ENCODE measurements around the gene ACSF2.

Gene ACSF2

DNA sequence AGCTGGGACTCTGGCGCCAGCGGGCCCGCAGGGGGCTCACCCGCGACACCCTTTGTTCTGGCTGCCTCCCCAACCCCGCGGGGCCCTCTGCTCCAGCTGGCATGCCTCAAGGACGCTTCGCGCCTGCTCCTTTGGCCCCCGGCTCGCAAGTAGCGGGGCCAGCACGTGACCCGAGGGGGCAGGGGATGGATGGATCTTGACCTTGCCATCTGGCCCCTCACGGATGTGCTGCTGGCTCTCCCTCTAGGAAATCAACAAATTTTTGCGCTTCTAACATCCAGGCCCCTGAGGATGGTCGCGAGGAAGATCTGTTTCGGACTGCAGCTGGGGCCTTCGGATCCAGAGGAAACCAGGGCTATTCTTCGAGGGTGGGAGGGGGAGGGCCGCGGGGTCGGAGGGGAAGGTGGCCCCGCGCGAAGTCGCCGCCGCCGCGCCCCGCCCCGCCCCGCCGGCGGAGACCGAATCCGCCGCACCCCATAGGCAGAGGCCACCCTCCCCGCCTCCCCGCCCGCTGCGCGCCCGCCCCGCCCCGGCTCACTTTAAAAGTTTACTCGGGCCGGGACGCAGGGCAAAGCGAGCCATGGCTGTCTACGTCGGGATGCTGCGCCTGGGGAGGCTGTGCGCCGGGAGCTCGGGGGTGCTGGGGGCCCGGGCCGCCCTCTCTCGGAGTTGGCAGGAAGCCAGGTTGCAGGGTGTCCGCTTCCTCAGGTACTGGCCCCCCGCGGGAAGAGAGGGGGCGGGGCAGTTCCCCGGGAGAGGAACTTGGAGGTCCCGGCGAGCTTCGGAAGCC, at the start of gene ACSF2:
Gene ACSF2, plus strand, starts transcription at position 537 of the 790 bp plus-strand sequence. Its CDS starts 44 bp downstream, at position 581.
- peak; percentile 49 to 61 for DNase-seq (ENCODE audit: low spot score in 2 of 2)
- peak; percentile 82 for ATAC-seq (ENCODE audit: low read depth)
- Mint-ChIP-seq H3K4me3 (peak within 1 kb of the TSS; percentile 91), H3K9me3 (no peaks in the 10 kb centered on the region), H3K27me3 (no peaks in the 10 kb centered on the region), H3K4me1 (peaks cover 28% of the 10 kb centered on the region), H3K36me3 (no peaks in the 10 kb centered on the region), H3K27ac (peak within 1 kb of the TSS; percentile 74)

DNA sequence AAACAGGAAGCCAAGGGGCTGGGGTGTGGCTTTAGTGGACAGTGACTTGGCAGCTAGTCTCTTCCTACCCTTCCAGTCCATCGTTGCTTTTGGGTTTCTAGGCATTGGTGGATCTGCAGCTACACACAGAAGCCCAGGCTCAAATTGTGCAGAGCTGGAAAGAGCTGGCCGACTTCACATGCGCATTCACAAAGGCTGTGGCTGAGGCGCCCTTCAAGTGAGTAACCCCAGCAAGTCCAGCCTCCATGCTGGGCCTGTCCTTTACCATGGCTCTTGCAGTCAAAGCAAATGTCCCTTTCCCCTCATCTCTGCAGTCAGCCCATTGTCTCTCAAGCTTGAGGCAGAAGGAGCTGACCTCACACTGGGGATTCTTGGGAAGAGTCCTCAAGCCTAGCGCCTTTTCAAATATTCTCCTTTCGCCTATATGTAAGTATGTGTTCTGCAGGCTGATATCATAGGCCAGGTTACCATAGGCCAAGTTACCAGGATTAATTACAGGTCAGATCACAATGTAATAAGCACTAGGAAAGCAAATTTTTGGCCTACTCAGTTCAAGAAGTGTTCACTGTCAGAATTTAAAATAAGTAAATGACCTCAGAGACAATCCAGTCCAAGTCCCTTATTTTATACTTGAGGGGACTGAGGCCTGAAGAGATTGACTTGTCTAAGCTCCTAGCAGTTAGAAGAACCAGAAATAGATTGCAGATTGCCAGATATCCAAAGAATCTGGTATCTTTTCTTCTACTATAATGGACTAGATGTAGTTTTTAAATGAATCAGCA, 46.5 kb upstream of the ACSF2 start:
- H3K36me3 Mint-ChIP-seq: peaks cover 9% of the 10 kb centered on the region
- no peaks in the 10 kb centered on the region for H3K4me1 Mint-ChIP-seq
- H3K4me3 Mint-ChIP-seq: no peak overlapping the region
- H3K27me3 Mint-ChIP-seq: no peaks in the 10 kb centered on the region
- no peak overlapping the region for H3K27ac Mint-ChIP-seq
- ATAC-seq (ENCODE audit: low read depth) (no peak), DNase-seq (ENCODE audit: low spot score in 2 of 2) (no peak)
- H3K9me3 Mint-ChIP-seq: no peaks in the 10 kb centered on the region

DNA sequence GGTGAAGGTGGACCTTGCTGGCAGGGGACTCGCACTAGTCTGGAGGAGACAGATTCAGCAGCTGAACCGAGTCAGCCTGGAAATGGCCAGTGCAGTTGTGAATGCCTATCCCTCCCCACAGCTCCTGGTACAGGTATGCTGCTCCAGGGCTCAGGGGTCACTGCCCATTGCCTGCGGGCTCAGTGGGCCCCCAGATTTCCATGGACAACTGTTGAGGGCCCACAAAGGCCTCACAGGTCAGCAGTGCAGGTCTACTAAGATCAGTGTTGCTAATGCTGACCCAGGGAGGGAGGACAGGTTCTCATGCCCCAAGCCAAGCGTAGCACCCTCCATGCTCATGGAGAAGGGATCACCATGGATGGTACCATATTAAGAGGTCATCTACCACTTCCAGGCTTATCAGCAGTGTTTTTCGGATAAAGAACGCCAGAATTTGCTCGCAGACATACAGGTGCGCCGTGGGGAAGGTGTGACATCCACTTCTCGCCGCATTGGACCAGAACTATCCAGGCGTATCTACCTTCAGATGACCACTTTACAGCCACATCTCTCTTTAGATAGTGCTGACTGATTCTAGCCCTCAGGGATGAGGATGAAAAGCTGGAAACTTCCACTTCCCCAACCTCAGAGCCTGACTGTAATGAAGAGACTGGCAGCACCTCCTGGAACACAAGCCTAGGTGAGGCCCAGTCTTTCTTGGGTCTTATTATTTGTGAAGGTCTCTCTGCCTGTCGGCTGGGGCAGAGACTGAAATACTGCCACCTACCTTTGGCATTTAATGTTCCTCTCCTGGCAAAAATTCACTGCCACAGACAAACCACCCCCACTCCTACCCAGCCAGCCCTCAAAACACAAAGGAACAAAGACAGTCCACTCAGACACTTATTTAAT, 45.4 kb upstream of the ACSF2 start:
- H3K4me3 Mint-ChIP-seq: no peak overlapping the region
- no peaks in the 10 kb centered on the region for H3K27me3 Mint-ChIP-seq
- H3K36me3 Mint-ChIP-seq: peaks cover 18% of the 10 kb centered on the region
- H3K9me3 Mint-ChIP-seq: no peaks in the 10 kb centered on the region
- H3K27ac Mint-ChIP-seq: no peak overlapping the region
- ATAC-seq (ENCODE audit: low read depth) (no peak), DNase-seq (ENCODE audit: low spot score in 2 of 2) (no peak)
- H3K4me1 Mint-ChIP-seq: no peaks in the 10 kb centered on the region

GRCh38 chr17:50381260-50381815, 44.7 kb upstream of the ACSF2 start:
- H3K4me1 Mint-ChIP-seq: peaks cover under 1% of the 10 kb centered on the region
- no peaks in the 10 kb centered on the region for H3K9me3 Mint-ChIP-seq
- no peaks in the 10 kb centered on the region for H3K27me3 Mint-ChIP-seq
- DNase-seq (ENCODE audit: low spot score in 2 of 2): no peak
- ATAC-seq (ENCODE audit: low read depth): no peak
- no peak overlapping the region for H3K4me3 Mint-ChIP-seq
- H3K27ac Mint-ChIP-seq: no peak overlapping the region
- H3K36me3 Mint-ChIP-seq: peaks cover 20% of the 10 kb centered on the region

DNA sequence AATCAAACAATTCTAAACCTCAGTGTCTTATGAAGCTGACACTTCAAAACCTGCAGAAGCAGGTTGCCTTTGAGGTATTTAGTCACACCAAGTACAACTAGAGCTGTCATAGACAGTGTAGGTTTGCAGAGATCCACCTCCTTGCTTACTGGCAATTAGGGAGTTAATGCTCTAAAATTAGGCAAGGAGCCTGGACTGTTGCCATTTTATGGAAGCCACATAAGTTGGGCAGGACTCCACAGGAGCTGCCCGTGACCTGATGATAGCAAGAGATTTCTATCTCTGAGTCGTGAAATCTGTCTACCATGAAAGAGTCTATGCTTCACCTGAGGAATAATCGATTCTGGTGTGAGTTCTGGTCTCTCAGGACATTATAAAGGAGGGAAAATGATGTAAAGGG, 44.1 kb upstream of the ACSF2 start:
- Mint-ChIP-seq H3K4me3 (no peak overlapping the region), H3K27me3 (no peaks in the 10 kb centered on the region), H3K9me3 (no peaks in the 10 kb centered on the region), H3K4me1 (peaks cover 3% of the 10 kb centered on the region), H3K36me3 (peaks cover 25% of the 10 kb centered on the region), H3K27ac (no peak overlapping the region)
- ATAC-seq (ENCODE audit: low read depth): no peak
- no peak for DNase-seq (ENCODE audit: low spot score in 2 of 2)

DNA sequence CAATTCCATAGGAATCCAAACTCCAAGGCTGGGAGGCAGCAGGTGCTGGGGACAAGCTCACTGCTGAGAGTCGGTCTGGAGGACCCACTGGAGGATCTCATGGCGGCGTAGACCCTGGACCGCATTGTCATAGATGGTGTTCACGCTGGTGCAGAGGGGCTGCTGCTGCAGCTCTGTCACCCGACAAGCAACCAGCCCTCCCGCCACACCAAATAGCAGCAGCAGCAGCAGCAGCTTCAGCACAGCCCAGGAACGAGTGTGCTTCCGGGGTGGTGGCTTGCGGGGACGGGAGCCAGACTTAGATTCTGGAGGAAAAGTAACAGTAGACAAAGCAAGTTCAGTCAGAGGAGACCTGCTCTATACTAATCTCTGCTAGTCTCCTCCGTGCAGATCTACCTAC, 43.1 kb upstream of the ACSF2 start:
- no peak for ATAC-seq (ENCODE audit: low read depth)
- Mint-ChIP-seq H3K27me3 (no peaks in the 10 kb centered on the region), H3K4me1 (peaks cover 3% of the 10 kb centered on the region), H3K27ac (no peak overlapping the region), H3K4me3 (no peak overlapping the region), H3K36me3 (peaks cover 33% of the 10 kb centered on the region), H3K9me3 (no peaks in the 10 kb centered on the region)
- no peak for DNase-seq (ENCODE audit: low spot score in 2 of 2)

- H3K36me3 Mint-ChIP-seq: peaks cover 44% of the 10 kb centered on the region
Measured at GRCh38 chr17:50386510-50386909, 39.5 kb upstream of the ACSF2 start.

DNA sequence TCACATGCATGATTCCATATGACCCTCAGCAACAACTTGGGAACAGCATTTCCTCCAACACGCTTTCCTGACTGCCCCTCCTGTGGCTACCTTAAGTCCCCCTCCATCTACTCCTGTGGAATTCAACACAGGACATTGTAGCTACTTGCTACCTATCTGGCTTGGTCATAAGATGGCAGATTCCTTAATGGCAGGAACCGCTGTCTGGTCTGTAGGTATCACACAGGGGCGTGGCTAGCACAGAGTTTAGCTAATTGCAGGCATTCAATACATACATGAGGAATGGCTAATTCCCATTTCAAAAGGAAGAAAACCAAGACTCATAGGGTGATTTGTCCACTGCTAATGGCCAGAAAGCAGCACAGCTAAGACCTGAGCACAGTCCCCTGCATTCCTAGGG, 37.3 kb upstream of the ACSF2 start:
- ATAC-seq (ENCODE audit: low read depth) (no peak), DNase-seq (ENCODE audit: low spot score in 2 of 2) (no peak)
- H3K4me1 Mint-ChIP-seq: peaks cover 15% of the 10 kb centered on the region
- H3K27ac Mint-ChIP-seq: no peak overlapping the region
- H3K9me3 Mint-ChIP-seq: no peaks in the 10 kb centered on the region
- H3K36me3 Mint-ChIP-seq: peaks cover 50% of the 10 kb centered on the region
- H3K27me3 Mint-ChIP-seq: no peaks in the 10 kb centered on the region
- no peak overlapping the region for H3K4me3 Mint-ChIP-seq

More at GRCh38 chr17:50386510-50386909, 39.5 kb upstream of the ACSF2 start:
- no peak overlapping the region for H3K27ac Mint-ChIP-seq
- H3K4me1 Mint-ChIP-seq: peaks cover 8% of the 10 kb centered on the region
- ATAC-seq (ENCODE audit: low read depth) (no peak), DNase-seq (ENCODE audit: low spot score in 2 of 2) (no peak)
- H3K4me3 Mint-ChIP-seq: no peak overlapping the region
- H3K9me3 Mint-ChIP-seq: no peaks in the 10 kb centered on the region
- no peaks in the 10 kb centered on the region for H3K27me3 Mint-ChIP-seq

GRCh38 chr17:50389534-50389933, 36.5 kb upstream of the ACSF2 start:
- H3K36me3 Mint-ChIP-seq: peaks cover 51% of the 10 kb centered on the region
- no peak for ATAC-seq (ENCODE audit: low read depth)

GRCh38 chr17:50392621-50393020, 33.4 kb upstream of the ACSF2 start:
- H3K4me3 Mint-ChIP-seq: no peak overlapping the region
- no peak for DNase-seq (ENCODE audit: low spot score in 2 of 2)
- no peaks in the 10 kb centered on the region for H3K9me3 Mint-ChIP-seq
- H3K36me3 Mint-ChIP-seq: peaks cover 33% of the 10 kb centered on the region
- H3K4me1 Mint-ChIP-seq: peaks cover 30% of the 10 kb centered on the region
- no peak for ATAC-seq (ENCODE audit: low read depth)
- H3K27me3 Mint-ChIP-seq: no peaks in the 10 kb centered on the region
- peak overlapping the region; percentile 43 for H3K27ac Mint-ChIP-seq

More at GRCh38 chr17:50389534-50389933, 36.5 kb upstream of the ACSF2 start:
- H3K9me3 Mint-ChIP-seq: no peaks in the 10 kb centered on the region
- peaks cover 19% of the 10 kb centered on the region for H3K4me1 Mint-ChIP-seq
- no peak for DNase-seq (ENCODE audit: low spot score in 2 of 2)
- H3K27ac Mint-ChIP-seq: no peak overlapping the region
- H3K27me3 Mint-ChIP-seq: no peaks in the 10 kb centered on the region
- no peak overlapping the region for H3K4me3 Mint-ChIP-seq

- peaks cover 33% of the 10 kb centered on the region for H3K4me1 Mint-ChIP-seq
- H3K27me3 Mint-ChIP-seq: no peaks in the 10 kb centered on the region
- DNase-seq (ENCODE audit: low spot score in 2 of 2): no peak
- ATAC-seq (ENCODE audit: low read depth): no peak
- no peak overlapping the region for H3K27ac Mint-ChIP-seq
- H3K36me3 Mint-ChIP-seq: peaks cover 26% of the 10 kb centered on the region
- H3K9me3 Mint-ChIP-seq: no peaks in the 10 kb centered on the region
- no peak overlapping the region for H3K4me3 Mint-ChIP-seq
Measured at GRCh38 chr17:50393700-50394099, 32.3 kb upstream of the ACSF2 start.

- peak overlapping the region; percentile 27 for H3K4me3 Mint-ChIP-seq
- no peaks in the 10 kb centered on the region for H3K9me3 Mint-ChIP-seq
- H3K4me1 Mint-ChIP-seq: peaks cover 33% of the 10 kb centered on the region
- peak overlapping the region; percentile 41 for H3K27ac Mint-ChIP-seq
- no peaks in the 10 kb centered on the region for H3K27me3 Mint-ChIP-seq
- DNase-seq (ENCODE audit: low spot score in 2 of 2) (no peak), ATAC-seq (ENCODE audit: low read depth) (no peak)
- peaks cover 24% of the 10 kb centered on the region for H3K36me3 Mint-ChIP-seq
Measured at GRCh38 chr17:50394711-50395110, 31.3 kb upstream of the ACSF2 start.

DNA sequence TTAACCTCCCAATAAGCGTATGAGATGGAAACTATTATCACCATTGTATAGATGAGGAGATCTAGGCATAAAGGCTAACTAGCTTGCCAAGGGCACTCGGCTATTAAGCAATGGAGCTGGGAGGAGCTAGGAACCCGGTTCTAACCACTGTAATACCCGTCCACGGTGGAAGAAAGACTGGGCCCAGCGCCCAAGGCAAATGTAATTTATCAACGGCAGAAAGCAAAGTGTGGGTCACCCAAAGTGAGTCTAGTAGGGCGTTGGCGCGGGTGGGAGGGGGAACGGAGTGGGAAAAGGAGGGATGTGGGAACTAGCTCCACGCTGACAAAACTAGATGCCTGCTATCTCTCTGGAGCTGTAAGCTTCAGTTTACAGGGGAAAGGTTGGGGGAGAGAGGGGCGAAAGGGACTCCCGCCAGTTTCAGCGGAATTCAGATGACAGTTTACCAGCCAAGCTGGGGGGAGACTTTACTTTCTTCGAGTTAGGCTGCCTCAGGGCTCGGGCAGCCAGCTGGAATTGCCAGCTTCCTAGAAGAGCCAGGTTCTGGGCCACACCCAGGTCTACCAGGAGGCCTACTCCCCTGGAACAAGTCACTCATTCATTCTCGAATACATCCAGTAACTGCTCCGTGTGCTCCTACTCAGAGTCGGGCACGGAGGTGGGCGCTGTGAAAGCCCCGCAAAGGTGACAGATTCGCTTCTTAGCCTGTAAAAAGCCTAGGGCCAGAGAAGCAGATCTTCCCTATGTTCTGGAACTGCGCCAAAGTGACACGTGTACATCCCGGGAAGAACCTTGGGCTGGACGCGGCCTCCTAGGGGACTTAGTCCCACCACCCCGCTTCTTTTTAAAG, 29.5 kb upstream of the ACSF2 start:
- Mint-ChIP-seq H3K27me3 (no peaks in the 10 kb centered on the region), H3K4me3 (peak overlapping the region; percentile 93), H3K9me3 (no peaks in the 10 kb centered on the region), H3K27ac (peak overlapping the region; percentile 87), H3K4me1 (peaks cover 28% of the 10 kb centered on the region), H3K36me3 (peaks cover 20% of the 10 kb centered on the region)
- DNase-seq (ENCODE audit: low spot score in 2 of 2) (no peak), ATAC-seq (ENCODE audit: low read depth) (no peak)
